Fibroblast of lung (primary cell): ENCODE results near the gene ANO2. TPM values are rescaled to one million over a fixed set of nuclear protein-coding genes. Genes with fewer than 3 reads are reported as not detected.

ENCODE experiments used
- DNase-seq, 2 donors: peaks; one replicate each; pipeline versions ENCODE4 v3.0.0 to v3.0.0-alpha.2; 2010; ENCODE audit warnings: low read depth in 2 of 2
- H2AFZ ChIP-seq: 2 replicates; pipeline ENCODE4 v1.5.1; 2012; ENCODE audit warnings: low read length, control low read depth, inconsistent platforms
- H3K27ac ChIP-seq: 2 replicates; pipeline ENCODE4 v1.5.1; 2011; ENCODE audit warnings: low read length, control low read depth; ENCODE audit not compliant: insufficient read depth
- H3K27me3 ChIP-seq: 2 replicates; pipeline ENCODE4 v1.5.1; 2011; ENCODE audit warnings: mild to moderate bottlenecking, low read length; ENCODE audit not compliant: control insufficient read depth, insufficient read depth
- H3K36me3 ChIP-seq: 2 replicates; pipeline ENCODE4 v1.5.1; 2011; ENCODE audit warnings: low read length; ENCODE audit not compliant: control insufficient read depth, insufficient read depth
- H3K4me1 ChIP-seq: 2 replicates; pipeline ENCODE4 v1.5.1; 2011; ENCODE audit warnings: low read length; ENCODE audit not compliant: control insufficient read depth, insufficient read depth; ENCODE audit errors: extremely low read depth
- H3K4me2 ChIP-seq: 2 replicates; pipeline ENCODE4 v1.5.1; 2011; ENCODE audit warnings: low read length, control low read depth; ENCODE audit not compliant: insufficient read depth; ENCODE audit errors: extremely low read depth
- H3K4me3 ChIP-seq, 4 experiments: fragments of 200-600 bp in 1 of 4; sonication (generic) in 1 of 4; replicated peaks in 1 of 4; 2 replicates each; pipeline ENCODE4 v1.5.1; 2011 to 2016; ENCODE audit warnings: low read length in 4 of 4, low read depth in 3 of 4, mild to moderate bottlenecking in 3 of 4, control low read depth in 2 of 4, inconsistent platforms in 1 of 4, mixed read lengths in 1 of 4; ENCODE audit not compliant: insufficient read depth in 1 of 4; ENCODE audit errors: control extremely low read depth in 1 of 4
- H3K79me2 ChIP-seq: 2 replicates; pipeline ENCODE4 v1.5.1; 2012; ENCODE audit warnings: mild to moderate bottlenecking, low read length, inconsistent platforms; ENCODE audit not compliant: control insufficient read depth, insufficient read depth
- H3K9ac ChIP-seq: 2 replicates; pipeline ENCODE4 v1.5.1; 2011; ENCODE audit warnings: mild to moderate bottlenecking, low read length, control low read depth; ENCODE audit not compliant: insufficient read depth
- H3K9me3 ChIP-seq: 2 replicates; pipeline ENCODE4 v1.5.1; 2012; ENCODE audit warnings: low read depth, low read length; ENCODE audit not compliant: control insufficient read depth, insufficient read depth
- H4K20me1 ChIP-seq: 2 replicates; pipeline ENCODE4 v1.5.1; 2011; ENCODE audit warnings: low read length; ENCODE audit not compliant: control insufficient read depth, insufficient read depth; ENCODE audit errors: extremely low read depth
- CTCF ChIP-seq, 2 donors: IDR thresholded peaks in 1 of 2; conservative IDR thresholded peaks in 1 of 2; 1 replicate in 1 of 2; 2 replicates in 1 of 2; pipeline ENCODE4 v1.5.1; 2011 to 2012; ENCODE audit warnings: low read length in 2 of 2, control low read depth in 1 of 2, inconsistent platforms in 1 of 2, low read depth in 1 of 2, mild to moderate bottlenecking in 1 of 2
- EZH2 ChIP-seq: IDR thresholded peaks from 2 replicates; pipeline ENCODE4 v1.5.1; 2012; ENCODE audit warnings: low read length, control low read depth, mild to moderate bottlenecking; ENCODE audit errors: missing control alignments
- polyA plus RNA-seq, 2 donors: library from polyadenylated mRNA; depleted of rRNA in 1 of 2; stranded (reverse) in 1 of 2; unstranded in 1 of 2; fragments of >200 nt; gene quantifications; 2 replicates each; pipeline ENCODE4 v1.2.1, GENCODE V29; 2011 to 2012; ENCODE audit warnings: missing spikeins in 1 of 2
- total RNA-seq: library from RNA; depleted of rRNA; stranded (reverse); fragments of >200 nt; gene quantifications from 2 replicates; pipeline ENCODE4 v1.2.1, GENCODE V29; 2014

Gene ANO2
- total and polyA plus RNA-seq, 2 donors (not counting 1 experiment from before 2014, with no cell fraction given) = 0.15 to 0.17 TPM

- Histone ChIP-seq H3K79me2 (no peaks in the 10 kb centered on the region), H4K20me1 (no peaks in the 10 kb centered on the region), H3K9ac (no peak overlapping the region), H3K27me3 (no peaks in the 10 kb centered on the region), H3K4me1 (no peaks in the 10 kb centered on the region), H3K9me3 (no peaks in the 10 kb centered on the region), H3K27ac (no peak overlapping the region), H3K36me3 (no peaks in the 10 kb centered on the region), H3K4me2 (no peak overlapping the region), H3K4me3 (no peak overlapping the region), H2AFZ (no peak overlapping the region)
- TF ChIP-seq EZH2 (no peak), CTCF (conservative IDR thresholded peaks at IDR 0.05 in 1 of 2, IDR thresholded peaks at IDR 0.05 in 1 of 2; ENCODE audit: low read depth in 1 of 2, low read length in 2 of 2) (no peak)
- no peak for DNase-seq
Measured at GRCh38 chr12:5705791-5706190, 239.3 kb downstream of the ANO2 start.

GRCh38 chr12:5694759-5695409 is 250.2 kb downstream of the ANO2 start:
- H3K4me2 ChIP-seq = no peak overlapping the region
- no peaks in the 10 kb centered on the region for H3K9me3 ChIP-seq
- peak in 1 of 2 donors; percentile 61 for DNase-seq
- TF ChIP-seq EZH2 (no peak), CTCF (conservative IDR thresholded peaks at IDR 0.05 in 1 of 2, IDR thresholded peaks at IDR 0.05 in 1 of 2; ENCODE audit: low read depth in 1 of 2, low read length in 2 of 2) (no peak)
- no peak overlapping the region for H2AFZ ChIP-seq
- no peaks in the 10 kb centered on the region for H3K36me3 ChIP-seq
- no peak overlapping the region for H3K9ac ChIP-seq
- H3K27me3 ChIP-seq = no peaks in the 10 kb centered on the region
- no peak overlapping the region for H3K4me3 ChIP-seq
- no peaks in the 10 kb centered on the region for H4K20me1 ChIP-seq
- no peaks in the 10 kb centered on the region for H3K79me2 ChIP-seq
- H3K27ac ChIP-seq = no peak overlapping the region
- H3K4me1 ChIP-seq = no peaks in the 10 kb centered on the region

GRCh38 chr12:5692850-5693249 is 252.2 kb downstream of the ANO2 start:
- TF ChIP-seq CTCF (conservative IDR thresholded peaks at IDR 0.05 in 1 of 2, IDR thresholded peaks at IDR 0.05 in 1 of 2; ENCODE audit: low read depth in 1 of 2, low read length in 2 of 2) (no peak), EZH2 (no peak)
- Histone ChIP-seq H3K36me3 (no peaks in the 10 kb centered on the region), H3K4me2 (no peak overlapping the region), H3K4me3 (no peak overlapping the region), H3K79me2 (no peaks in the 10 kb centered on the region), H3K27me3 (no peaks in the 10 kb centered on the region), H3K27ac (no peak overlapping the region), H3K9me3 (no peaks in the 10 kb centered on the region), H3K9ac (no peak overlapping the region), H3K4me1 (no peaks in the 10 kb centered on the region), H2AFZ (no peak overlapping the region), H4K20me1 (no peaks in the 10 kb centered on the region)
- no peak for DNase-seq
